HFF-Myc (cell line): ENCODE measurements around the gene DENND1B.

Experiments used
- DNase-seq: peaks from one replicate; pipeline ENCODE4 v3.0.0-alpha.2; 2011; ENCODE audit warnings: low read depth; ENCODE audit errors: extremely low read depth
- H3K4me3 ChIP-seq: replicated peaks from 2 replicates; pipeline ENCODE4 v1.5.1; 2011; ENCODE audit warnings: low read depth, mild to moderate bottlenecking, control low read depth, low read length
- CTCF ChIP-seq: IDR thresholded peaks from 2 replicates; pipeline ENCODE4 v1.5.1; 2012; ENCODE audit warnings: mild to moderate bottlenecking, low read depth, low read length, control low read depth; ENCODE audit errors: missing control alignments

The DENND1B gene

GRCh38 chr1:197471248-197471985, 303.9 kb downstream of the DENND1B start:
- no peak for TF ChIP-seq CTCF
- no peak overlapping the region for H3K4me3 ChIP-seq
- no peak for DNase-seq

- TF ChIP-seq CTCF = no peak
- H3K4me3 ChIP-seq = no peak overlapping the region
Measured at GRCh38 chr1:197470330-197470729, 304.9 kb downstream of the DENND1B start.

GRCh38 chr1:197469620-197470210, 305.6 kb downstream of the DENND1B start:
- no peak for DNase-seq
- no peak overlapping the region for H3K4me3 ChIP-seq
- no peak for TF ChIP-seq CTCF

More at GRCh38 chr1:197470330-197470729, 304.9 kb downstream of the DENND1B start:
- DNase-seq = no peak

GRCh38 chr1:197468543-197469175, 306.6 kb downstream of the DENND1B start:
- TF ChIP-seq CTCF = no peak
- no peak overlapping the region for H3K4me3 ChIP-seq

GRCh38 chr1:197467881-197468280, 307.4 kb downstream of the DENND1B start:
- no peak for TF ChIP-seq CTCF
- no peak overlapping the region for H3K4me3 ChIP-seq
- no peak for DNase-seq

More at GRCh38 chr1:197468543-197469175, 306.6 kb downstream of the DENND1B start:
- DNase-seq = no peak

GRCh38 chr1:197466813-197467212, 308.5 kb downstream of the DENND1B start:
- TF ChIP-seq CTCF = no peak

More at GRCh38 chr1:197466813-197467212, 308.5 kb downstream of the DENND1B start:
- H3K4me3 ChIP-seq = no peak overlapping the region
- no peak for DNase-seq
